ENCODE measurements around the gene RNF227. TPM values are rescaled to one million over a fixed set of nuclear protein-coding genes. Genes with fewer than 3 reads are reported as not detected.

Gene RNF227
- total and polyA plus RNA-seq, 2 experiments from 2014 or later, result 0.42 to 1.4 TPM

GRCh38 chr17:7889166-7889955 is 26.7 kb downstream of the RNF227 start:
- Histone ChIP-seq H3K27ac (ENCODE audit: low read depth) (no peak overlapping the region), H3K36me3 (ENCODE audit: insufficient read depth) (0 out of 2 replicates have a peak, but pooled peaks cover 3% of the 10 kb centered on the region), H2AFZ (no peak overlapping the region), H3K4me2 (peak overlapping the region; percentile 88; the same call in 1 of the 2 replicates), H3K9me2 (ENCODE audit: insufficient read depth) (no peaks in the 10 kb centered on the region), H3F3A (replicated peaks; ENCODE audit: low read depth) (peaks cover 8% of the 10 kb centered on the region), H3K27me3 (ENCODE audit: insufficient read depth) (peaks cover 37% of the 10 kb centered on the region), H4K20me1 (replicated peaks; ENCODE audit: insufficient read depth) (no peaks in the 10 kb centered on the region), H3K4me3 (no peak overlapping the region), H3K4me1 (ENCODE audit: insufficient read depth) (peaks cover 31% of the 10 kb centered on the region), H3K79me2 (replicated peaks; ENCODE audit: insufficient read depth) (no peaks in the 10 kb centered on the region)
- no peak overlapping the region; the same call in 2 of the 3 replicates for H3K4me3 Mint-ChIP-seq
- ATAC-seq (peak; percentile 47), DNase-seq (ENCODE audit: low spot score) (peak; percentile 62)
- no peaks in the 10 kb centered on the region for H3K9me3 Mint-ChIP-seq
- no peak overlapping the region for H3K27ac Mint-ChIP-seq
- H3K36me3 Mint-ChIP-seq (ENCODE audit: low read depth), result peaks cover 5% of the 10 kb centered on the region; the same call in 2 of the 3 replicates
- TF ChIP-seq EZH2 (IDR thresholded peaks at IDR 0.05; ENCODE audit: low read depth, unreplicated experiment) (no peak), JUNB (IDR thresholded peaks at IDR 0.05; ENCODE audit: unreplicated experiment) (no peak), NANOG (IDR thresholded peaks at IDR 0.05; ENCODE audit: borderline replicate concordance) (no peak), EZH2phosphoT487 (IDR thresholded peaks at IDR 0.05; ENCODE audit: unreplicated experiment) (no peak), ETS1 (IDR thresholded peaks at IDR 0.05) (no peak), CTCF (conservative IDR thresholded peaks at IDR 0.05; ENCODE audit: low read depth in 2 of 2) (no peak; a peak in 1 of 4 replicates), CREB1 (CRISPR knock-in tag; IDR thresholded peaks at IDR 0.05; ENCODE audit: low read depth) (no peak), ZNF331 (CRISPR knock-in tag; IDR thresholded peaks at IDR 0.05; ENCODE audit: low read depth) (no peak)
- peaks cover 7% of the 10 kb centered on the region for H3K27me3 Mint-ChIP-seq (ENCODE audit: insufficient read depth, low read depth, poor library complexity)
- H3K4me1 Mint-ChIP-seq, result no peaks in the 10 kb centered on the region; the same call in 2 of the 3 replicates

GRCh38 chr17:7888184-7888920 is 27.7 kb downstream of the RNF227 start, which contains the start of gene CHD3:
Gene CHD3 (plus strand): TSS chr17:7888789. CDS start chr17:7889001, 212 bp downstream.
- Histone ChIP-seq H3K9me2 (ENCODE audit: insufficient read depth) (no peaks in the 10 kb centered on the region), H3K27me3 (ENCODE audit: insufficient read depth) (peaks cover 46% of the 10 kb centered on the region), H3K4me2 (peak within 1 kb of the TSS; percentile 88), H3K36me3 (ENCODE audit: insufficient read depth) (0 out of 2 replicates have a peak, but pooled peaks cover 3% of the 10 kb centered on the region), H3K4me3 (peak within 1 kb of the TSS; percentile 65), H2AFZ (peak within 1 kb of the TSS; percentile 99), H3K79me2 (replicated peaks; ENCODE audit: insufficient read depth) (no peaks in the 10 kb centered on the region), H3K27ac (ENCODE audit: low read depth) (no peak within 1 kb of the TSS), H3F3A (replicated peaks; ENCODE audit: low read depth) (peaks cover 8% of the 10 kb centered on the region), H4K20me1 (replicated peaks; ENCODE audit: insufficient read depth) (no peaks in the 10 kb centered on the region), H3K4me1 (ENCODE audit: insufficient read depth) (peaks cover 38% of the 10 kb centered on the region)
- peaks cover 3% of the 10 kb centered on the region; the same call in 2 of the 3 replicates for H3K4me1 Mint-ChIP-seq
- ATAC-seq (peak; percentile 8), DNase-seq (ENCODE audit: low spot score) (peak; percentile 23)
- TF ChIP-seq JUNB (IDR thresholded peaks at IDR 0.05; ENCODE audit: unreplicated experiment), result no peak
- no peak for TF ChIP-seq STAT1 (IDR thresholded peaks at IDR 0.05; ENCODE audit: unreplicated experiment)
- H3K27me3 Mint-ChIP-seq (ENCODE audit: insufficient read depth, low read depth, poor library complexity), result peaks cover 9% of the 10 kb centered on the region
- no peaks in the 10 kb centered on the region; the same call in 2 of the 3 replicates for H3K9me3 Mint-ChIP-seq
- H3K27ac Mint-ChIP-seq, result no peak within 1 kb of the TSS
- no peak within 1 kb of the TSS; the same call in 2 of the 3 replicates for H3K4me3 Mint-ChIP-seq
- H3K36me3 Mint-ChIP-seq (ENCODE audit: low read depth), result no peaks in the 10 kb centered on the region; the same call in 2 of the 3 replicates

All from GM23338 (cell line).